GM19043 (cell line): ENCODE data around the gene LAMA3.

Source experiments
- ATAC-seq: cut with Tn5 transposase; IDR thresholded peaks from one replicate; pipeline ENCODE4 v1.9.1; 2021; ENCODE audit warnings: low read depth; ENCODE audit not compliant: unreplicated experiment

Gene LAMA3

GRCh38 chr18:23812546-23813440 is 123.5 kb downstream of the LAMA3 start:
- no peak for ATAC-seq

DNA sequence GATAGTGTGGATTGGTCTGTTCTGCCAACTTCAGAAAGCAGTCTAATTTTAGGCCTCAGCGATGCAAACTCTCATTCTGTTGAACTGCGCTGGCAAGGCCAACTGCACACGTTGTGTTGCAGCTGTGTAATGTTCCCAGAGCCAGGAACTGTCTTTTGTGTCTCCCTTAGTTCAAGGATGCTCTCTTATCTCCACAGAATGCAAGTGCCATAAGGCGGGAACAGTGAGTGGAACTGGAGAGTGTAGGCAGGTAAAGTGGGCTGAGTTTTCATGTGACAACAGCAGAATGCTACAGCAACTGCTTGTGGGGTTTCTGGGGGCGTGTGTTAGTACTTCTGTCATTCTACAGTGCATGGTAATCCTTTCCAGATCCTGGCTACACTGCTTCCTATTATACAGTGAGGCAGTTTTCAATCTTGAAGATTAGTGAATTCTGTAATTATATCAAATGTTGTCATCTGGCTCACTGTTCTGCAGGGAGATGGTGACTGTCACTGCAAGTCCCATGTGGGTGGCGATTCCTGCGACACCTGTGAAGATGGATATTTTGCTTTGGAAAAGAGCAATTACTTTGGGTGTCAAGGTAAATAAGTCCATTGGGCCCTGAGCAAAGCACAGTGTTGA is 125.8 kb downstream of the LAMA3 start:
- no peak for ATAC-seq

DNA sequence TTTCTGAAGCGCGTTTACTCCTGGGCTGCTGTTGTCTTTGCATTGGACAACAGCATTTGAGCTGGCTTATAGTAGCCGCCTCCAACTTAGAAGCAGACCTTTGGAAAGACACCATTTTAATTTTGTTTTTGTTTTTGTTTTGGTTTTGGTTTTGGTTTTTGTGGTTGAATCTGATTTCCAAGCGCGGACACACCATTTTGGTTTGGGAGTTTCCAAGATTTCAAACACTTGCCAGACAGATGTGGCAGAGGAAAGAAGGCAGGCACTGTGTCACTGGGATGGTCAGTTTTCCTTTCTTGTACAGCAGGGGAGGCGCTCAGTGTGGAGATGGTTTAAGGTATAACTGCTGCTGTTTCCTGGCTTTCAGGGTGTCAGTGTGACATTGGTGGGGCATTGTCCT is 126.8 kb downstream of the LAMA3 start:
- ATAC-seq = no peak

- no peak for ATAC-seq
These were observed 127.5 kb downstream of the LAMA3 start for GRCh38 chr18:23816740-23817139.

DNA sequence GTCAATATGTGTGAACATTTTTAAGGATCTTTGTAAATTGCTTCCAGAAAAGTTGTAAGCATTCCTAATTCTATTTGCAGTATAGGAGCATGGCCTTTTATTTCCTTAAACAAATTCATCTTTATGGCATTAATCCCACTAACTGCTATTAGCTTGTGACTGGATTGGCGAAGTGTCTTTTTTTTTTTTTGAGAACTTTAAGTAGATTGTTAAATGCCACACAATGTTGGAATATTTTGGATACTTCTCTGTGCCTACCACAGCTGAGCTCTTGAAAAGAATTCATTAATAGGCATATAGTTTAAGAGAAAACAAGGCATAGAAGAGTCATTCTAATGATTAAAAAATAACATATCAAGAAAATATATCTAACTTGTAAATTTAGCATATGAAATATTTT is 129.7 kb downstream of the LAMA3 start:
- ATAC-seq = no peak

- ATAC-seq = no peak
These were observed 133.5 kb downstream of the LAMA3 start for GRCh38 chr18:23822590-23823385.

- no peak for ATAC-seq
These were observed 135.0 kb downstream of the LAMA3 start for GRCh38 chr18:23824240-23824639.

GRCh38 chr18:23824669-23825068 is 135.4 kb downstream of the LAMA3 start:
- no peak for ATAC-seq

DNA sequence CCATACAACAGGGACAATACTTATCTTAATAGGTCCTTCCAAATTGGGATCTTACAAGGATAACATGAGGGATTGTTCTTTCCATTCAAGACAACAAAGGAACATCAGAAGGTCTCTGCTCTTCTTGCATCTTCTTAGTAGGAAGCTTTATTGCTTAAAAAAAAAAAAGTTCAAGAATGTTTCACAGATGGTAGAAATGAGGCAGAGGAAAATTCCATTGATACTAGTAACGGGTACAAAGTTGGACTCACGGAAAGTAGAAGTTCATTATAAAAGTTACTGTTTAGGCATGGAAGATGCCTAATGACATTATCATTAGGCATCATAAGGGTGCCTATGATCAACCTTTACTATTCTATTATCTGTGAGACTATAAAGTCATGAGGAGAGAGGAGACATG is 136.2 kb downstream of the LAMA3 start:
- no peak for ATAC-seq

GRCh38 chr18:23825978-23826405 is 136.7 kb downstream of the LAMA3 start:
- peak; percentile 70 for ATAC-seq

DNA sequence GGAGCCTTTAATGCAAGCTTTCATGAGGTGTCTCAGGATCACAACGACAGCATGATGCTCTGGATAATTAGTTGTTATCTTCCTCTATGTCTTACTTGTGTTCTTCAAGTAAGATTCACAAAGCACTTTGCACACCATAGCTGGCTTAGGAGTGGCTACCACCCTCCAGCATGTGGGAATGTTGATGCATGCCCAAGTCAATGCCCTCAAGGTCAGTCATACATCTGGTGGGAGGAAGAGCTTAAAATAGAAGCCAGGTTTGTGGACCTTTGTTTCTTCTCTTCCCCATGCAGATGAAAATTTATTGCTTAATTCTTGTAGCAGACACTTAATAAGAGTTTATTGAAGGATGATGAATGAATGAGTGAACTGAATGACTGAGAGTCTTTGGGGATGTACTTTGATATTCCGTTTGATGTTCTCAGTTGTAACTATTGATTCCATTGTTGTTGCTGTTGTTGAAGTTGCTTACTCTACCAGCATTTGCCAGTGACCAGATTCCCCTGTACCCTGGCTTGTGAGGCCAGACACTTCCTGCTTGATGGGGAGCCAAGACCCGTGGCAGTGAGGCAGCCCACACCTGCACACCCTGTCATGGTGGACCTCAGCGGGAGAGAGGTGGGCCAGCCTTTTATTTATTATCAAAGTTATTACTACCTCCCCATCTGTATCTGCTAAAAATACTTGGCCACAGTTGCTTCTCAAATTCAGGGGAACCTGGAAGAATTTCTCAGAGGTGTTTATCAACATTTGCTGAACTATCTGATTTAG is 137.8 kb downstream of the LAMA3 start:
- ATAC-seq = no peak

DNA sequence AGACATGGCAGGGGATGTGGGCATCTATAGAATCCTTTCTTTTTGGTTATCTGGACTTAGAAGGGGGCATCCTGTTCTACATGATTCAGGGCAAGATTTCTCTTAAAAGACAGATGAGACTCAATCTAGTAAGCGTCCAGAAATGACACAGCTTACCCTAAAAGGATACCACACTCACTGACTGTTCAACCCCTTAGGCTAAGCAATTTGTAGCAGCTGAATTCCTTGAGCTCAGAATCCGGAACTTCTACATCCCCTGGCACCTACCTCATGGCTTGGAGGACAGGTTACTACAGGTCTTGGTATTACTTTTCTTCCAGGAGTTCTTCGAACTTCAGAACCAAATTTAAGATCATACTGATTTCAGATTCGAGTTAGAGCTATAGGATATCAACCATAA is 138.4 kb downstream of the LAMA3 start:
- no peak for ATAC-seq

DNA sequence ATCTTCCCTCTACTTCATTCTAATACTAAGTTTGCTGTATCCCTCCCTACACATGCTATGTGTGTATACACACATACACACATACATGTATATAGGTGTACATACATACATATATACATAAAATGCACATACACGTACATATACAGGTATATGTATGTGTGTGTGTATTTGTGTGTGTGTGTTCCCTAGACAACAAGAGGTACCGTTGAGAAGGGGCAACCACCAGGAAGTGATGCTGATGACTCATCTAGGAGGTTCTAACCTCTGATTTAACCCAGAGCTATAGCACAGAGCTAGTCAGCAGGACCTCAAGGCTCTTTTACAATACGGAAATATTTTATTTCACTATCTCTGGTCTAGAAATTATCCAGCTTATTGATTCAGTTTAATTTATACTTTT is 139.2 kb downstream of the LAMA3 start:
- ATAC-seq = peak; percentile 88

DNA sequence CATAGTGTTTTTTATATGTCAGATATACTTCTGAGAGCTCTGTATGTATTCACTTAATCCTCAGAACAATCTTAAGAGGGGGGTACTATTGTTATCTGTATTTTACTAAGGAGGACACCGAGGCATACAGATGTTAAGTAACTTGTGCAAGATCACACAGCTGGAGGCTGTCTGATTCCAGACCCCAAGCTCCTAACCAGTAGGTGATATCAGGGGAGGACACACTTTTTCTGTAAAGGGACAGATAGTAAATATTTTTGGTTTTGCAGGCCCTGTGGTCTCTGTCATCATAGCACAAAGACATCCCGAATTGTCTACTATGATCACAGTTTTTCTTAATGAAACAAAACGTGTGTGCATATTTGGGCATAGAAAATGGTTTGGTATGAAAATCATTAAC is 143.7 kb downstream of the LAMA3 start:
- no peak for ATAC-seq

GRCh38 chr18:23833714-23834113 is 144.5 kb downstream of the LAMA3 start:
- ATAC-seq = no peak

- ATAC-seq = no peak
These were observed 145.8 kb downstream of the LAMA3 start for GRCh38 chr18:23835091-23835490.

DNA sequence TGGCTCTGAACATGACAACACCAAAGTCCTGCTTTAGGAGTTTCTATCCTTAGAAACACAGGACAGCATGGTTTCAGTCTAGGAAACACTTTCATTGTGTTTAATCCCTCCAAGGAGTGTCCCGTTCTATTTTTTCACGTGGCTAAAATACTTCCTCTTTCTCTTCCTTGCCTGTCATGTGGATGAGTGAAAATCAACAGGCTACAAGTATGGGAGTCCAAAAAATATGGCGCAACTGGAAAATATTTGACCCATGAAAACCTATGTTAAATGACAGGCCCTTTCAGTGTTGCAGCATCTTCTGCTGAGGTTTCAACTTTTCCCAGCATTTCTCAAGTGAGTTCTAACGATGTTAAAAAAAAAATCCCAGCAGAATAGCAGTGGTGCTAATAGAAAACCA is 146.3 kb downstream of the LAMA3 start:
- ATAC-seq = no peak

DNA sequence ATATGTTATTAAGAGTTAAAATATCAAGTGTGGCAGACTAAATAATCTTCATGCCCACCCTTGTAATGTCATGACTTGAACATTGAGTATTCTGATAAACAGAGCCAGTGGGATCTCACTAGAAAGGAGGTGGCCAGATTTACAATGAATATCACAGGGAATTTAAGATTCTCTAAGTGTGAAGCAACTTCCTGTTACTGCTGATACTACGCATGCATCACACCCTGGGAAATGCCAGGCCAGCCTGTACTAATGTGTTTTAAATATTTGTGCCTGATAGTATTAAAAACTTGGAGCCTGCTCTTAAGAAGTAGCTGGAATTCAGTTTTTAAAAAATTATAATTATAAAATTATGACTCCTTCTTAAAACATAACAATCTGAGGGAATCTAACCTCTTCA is 148.3 kb downstream of the LAMA3 start:
- ATAC-seq = no peak

- no peak for ATAC-seq
These were observed 149.0 kb downstream of the LAMA3 start for GRCh38 chr18:23838233-23838632.

- no peak for ATAC-seq
These were observed 149.6 kb downstream of the LAMA3 start for GRCh38 chr18:23838801-23839366.
